Ishikawa (cell line): ENCODE measurements around the gene CLDN9.

Experiments used
- CEBPB ChIP-seq: IDR thresholded peaks from 2 replicates; pipeline ENCODE4 v1.6.1; 2012
- CREB1 ChIP-seq: IDR thresholded peaks from 2 replicates; pipeline ENCODE4 v1.6.1; 2012; ENCODE audit warnings: low read depth
- EGR1 ChIP-seq: IDR thresholded peaks from 2 replicates; pipeline ENCODE4 v1.6.1; 2012
- EP300 ChIP-seq: IDR thresholded peaks from 2 replicates; pipeline ENCODE4 v1.6.1; 2012; ENCODE audit warnings: borderline replicate concordance
- FOXM1 ChIP-seq: IDR thresholded peaks from 2 replicates; pipeline ENCODE4 v1.6.1; 2012; ENCODE audit warnings: low read depth, borderline replicate concordance
- MAX ChIP-seq: IDR thresholded peaks from 2 replicates; pipeline ENCODE4 v1.6.1; 2012
- NFIC ChIP-seq: IDR thresholded peaks from 2 replicates; pipeline ENCODE4 v1.6.1; 2012
- RAD21 ChIP-seq: IDR thresholded peaks from 2 replicates; pipeline ENCODE4 v1.6.1; 2012; ENCODE audit warnings: low read depth
- REST ChIP-seq: IDR thresholded peaks from 2 replicates; pipeline ENCODE4 v1.6.1; 2012; ENCODE audit warnings: low read depth, mild to moderate bottlenecking
- TAF1 ChIP-seq: IDR thresholded peaks from 2 replicates; pipeline ENCODE4 v1.6.1; 2012; ENCODE audit warnings: low read depth, mild to moderate bottlenecking
- TCF12 ChIP-seq: IDR thresholded peaks from 2 replicates; pipeline ENCODE4 v1.6.1; 2012; ENCODE audit warnings: low read depth
- TEAD4 ChIP-seq: IDR thresholded peaks from 2 replicates; pipeline ENCODE4 v1.6.1; 2012
- YY1 ChIP-seq: IDR thresholded peaks from 2 replicates; pipeline ENCODE4 v1.6.1; 2012; ENCODE audit warnings: low read depth
- ZBTB7A ChIP-seq: IDR thresholded peaks from 2 replicates; pipeline ENCODE4 v1.6.1; 2012; ENCODE audit warnings: low read depth
- TF ChIP-seq, protein P1 (sequence below): IDR thresholded peaks from 2 replicates; pipeline ENCODE4 v1.6.1; 2012

Gene CLDN9

GRCh38 chr16:2975161-2975795, 37.4 kb upstream of the CLDN9 start:
- TF ChIP-seq, protein P1, sequence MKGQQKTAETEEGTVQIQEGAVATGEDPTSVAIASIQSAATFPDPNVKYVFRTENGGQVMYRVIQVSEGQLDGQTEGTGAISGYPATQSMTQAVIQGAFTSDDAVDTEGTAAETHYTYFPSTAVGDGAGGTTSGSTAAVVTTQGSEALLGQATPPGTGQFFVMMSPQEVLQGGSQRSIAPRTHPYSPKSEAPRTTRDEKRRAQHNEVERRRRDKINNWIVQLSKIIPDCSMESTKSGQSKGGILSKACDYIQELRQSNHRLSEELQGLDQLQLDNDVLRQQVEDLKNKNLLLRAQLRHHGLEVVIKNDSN, result no peak
- TF ChIP-seq TEAD4 (no peak), EP300 (no peak), YY1 (no peak), ZBTB7A (no peak), EGR1 (no peak), NFIC (no peak), REST (no peak), MAX (no peak), FOXM1 (no peak), TCF12 (no peak), CREB1 (no peak), RAD21 (no peak), CEBPB (no peak), TAF1 (no peak)

DNA sequence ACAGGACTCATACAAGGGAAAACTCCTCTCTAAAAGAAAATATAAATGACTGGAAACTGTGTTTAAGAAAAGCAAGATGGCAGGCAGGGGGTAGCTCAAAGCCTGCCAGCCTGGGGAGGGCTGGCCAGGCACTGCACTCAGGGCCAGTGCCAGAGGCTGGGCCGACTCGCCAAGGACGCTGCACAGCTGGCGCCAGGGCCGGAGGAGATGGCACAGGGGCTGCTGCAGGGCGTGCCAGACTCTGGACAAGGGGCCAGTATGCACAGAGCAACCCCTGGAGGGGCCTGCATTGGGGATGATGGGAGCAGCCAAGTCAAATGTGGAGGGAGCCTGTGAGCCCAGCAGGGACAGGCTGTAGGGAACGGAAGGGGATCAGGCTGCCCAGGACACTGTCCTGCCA, 36.5 kb upstream of the CLDN9 start:
- TF ChIP-seq YY1 (no peak), REST (no peak), TCF12 (no peak), TEAD4 (no peak), EP300 (no peak), MAX (no peak), FOXM1 (no peak), CEBPB (no peak), EGR1 (no peak), RAD21 (no peak), CREB1 (no peak), NFIC (no peak), TAF1 (no peak), ZBTB7A (no peak)
- TF ChIP-seq, protein P1, result no peak

GRCh38 chr16:2976673-2977072, 36.0 kb upstream of the CLDN9 start:
- no peak for TF ChIP-seq REST
- TF ChIP-seq CREB1, result no peak
- no peak for TF ChIP-seq RAD21
- no peak for TF ChIP-seq YY1
- no peak for TF ChIP-seq TEAD4
- TF ChIP-seq EGR1, result no peak
- no peak for TF ChIP-seq NFIC
- no peak for TF ChIP-seq FOXM1
- TF ChIP-seq EP300, result no peak

- TF ChIP-seq CREB1 (no peak), REST (no peak), FOXM1 (no peak)
- TF ChIP-seq, protein P1, result no peak
Measured at GRCh38 chr16:2977440-2977839, 35.3 kb upstream of the CLDN9 start.
